Trophoblast cell (in vitro differentiated cells and primary cell): ENCODE data around the gene DOCK10.
"Not testable (repeated sequence)": the region's sequence is repeated elsewhere in the genome, so short reads cannot be mapped to it uniquely, and the experiment has no call there.

Source experiments
- DNase-seq, 2 donors: peaks; one replicate each; pipeline ENCODE4 v3.0.0-alpha.2; 2016
- H2AFZ ChIP-seq: 2 replicates; pipeline ENCODE4 v1.6.1; 2013; ENCODE audit warnings: low read length, moderate library complexity, mild to moderate bottlenecking; ENCODE audit not compliant: insufficient read depth, poor library complexity
- H2AK5ac ChIP-seq: 2 replicates; pipeline ENCODE4 v1.6.1; 2013; ENCODE audit warnings: mild to moderate bottlenecking, low read length
- H2BK120ac ChIP-seq: 2 replicates; pipeline ENCODE4 v1.6.1; 2013; ENCODE audit warnings: low read length, mild to moderate bottlenecking, moderate library complexity; ENCODE audit not compliant: insufficient read depth, poor library complexity
- H2BK12ac ChIP-seq: 2 replicates; pipeline ENCODE4 v1.6.1; 2013; ENCODE audit warnings: mild to moderate bottlenecking, low read length, moderate library complexity
- H2BK5ac ChIP-seq: 2 replicates; pipeline ENCODE4 v1.6.1; 2013; ENCODE audit warnings: low read length, low read depth, moderate library complexity, mild to moderate bottlenecking; ENCODE audit not compliant: poor library complexity
- H3K14ac ChIP-seq: 2 replicates; pipeline ENCODE4 v1.6.1; 2013; ENCODE audit warnings: mild to moderate bottlenecking, low read length
- H3K18ac ChIP-seq: 2 replicates; pipeline ENCODE4 v1.6.1; 2013; ENCODE audit warnings: mild to moderate bottlenecking, low read length
- H3K23ac ChIP-seq: 2 replicates; pipeline ENCODE4 v1.6.1; 2013; ENCODE audit warnings: low read length
- H3K27ac ChIP-seq: 2 replicates; pipeline ENCODE4 v1.5.1; 2013; ENCODE audit warnings: low read depth, mild to moderate bottlenecking, inconsistent platforms, low read length, moderate library complexity
- H3K27me3 ChIP-seq: 2 replicates; pipeline ENCODE4 v1.6.1; 2013; ENCODE audit warnings: inconsistent platforms, mild to moderate bottlenecking, low read length, moderate library complexity; ENCODE audit not compliant: insufficient read depth
- H3K36me3 ChIP-seq, 2 experiments: 1 replicate in 1 of 2; 2 replicates in 1 of 2; pipeline ENCODE4 v1.6.1; 2013; ENCODE audit warnings: low read length in 2 of 2, mild to moderate bottlenecking in 2 of 2, moderate library complexity in 1 of 2; ENCODE audit not compliant: insufficient read depth in 2 of 2, control insufficient read depth in 1 of 2
- H3K4ac ChIP-seq: 2 replicates; pipeline ENCODE4 v1.6.1; 2013; ENCODE audit warnings: low read depth, mild to moderate bottlenecking, low read length, moderate library complexity
- H3K4me1 ChIP-seq, 2 experiments: 1 replicate in 1 of 2; 2 replicates in 1 of 2; pipeline ENCODE4 v1.6.1; 2013; ENCODE audit warnings: low read length in 2 of 2, mild to moderate bottlenecking in 2 of 2, moderate library complexity in 1 of 2; ENCODE audit not compliant: insufficient read depth in 2 of 2, control insufficient read depth in 1 of 2
- H3K4me2 ChIP-seq: 2 replicates; pipeline ENCODE4 v1.6.1; 2013; ENCODE audit warnings: inconsistent platforms, mild to moderate bottlenecking, low read length, moderate library complexity
- H3K4me3 ChIP-seq: 2 replicates; pipeline ENCODE4 v1.5.1; 2013; ENCODE audit warnings: mild to moderate bottlenecking, low read depth, low read length, inconsistent platforms
- H3K79me1 ChIP-seq: one replicate; pipeline ENCODE4 v1.6.1; 2013; ENCODE audit warnings: low read length
- H3K79me2 ChIP-seq: 2 replicates; pipeline ENCODE4 v1.6.1; 2013; ENCODE audit warnings: low read length, mild to moderate bottlenecking; ENCODE audit not compliant: control insufficient read depth, insufficient read depth, poor library complexity
- H3K9ac ChIP-seq: 2 replicates; pipeline ENCODE4 v1.6.1; 2013; ENCODE audit warnings: mild to moderate bottlenecking, low read length
- H3K9me3 ChIP-seq: 2 replicates; pipeline ENCODE4 v1.6.1; 2013; ENCODE audit warnings: low read depth, mild to moderate bottlenecking, control low read depth, inconsistent platforms, low read length; ENCODE audit not compliant: insufficient read depth
- H4K12ac ChIP-seq: 2 replicates; pipeline ENCODE4 v1.6.1; 2013; ENCODE audit warnings: low read depth, mild to moderate bottlenecking, low read length, moderate library complexity
- H4K8ac ChIP-seq: 2 replicates; pipeline ENCODE4 v1.6.1; 2013; ENCODE audit warnings: low read depth, mild to moderate bottlenecking, low read length, moderate library complexity
- H4K91ac ChIP-seq: one replicate; pipeline ENCODE4 v1.6.1; 2013; ENCODE audit warnings: low read depth, mild to moderate bottlenecking, low read length, moderate library complexity
- WGBS: extraction: QIAGEN DNeasy Blood & Tissue Kit; methylation state at CpG from one replicate; pipeline ENCODE4 v1.1.7; 2013; ENCODE audit warnings: missing lambda C conversion rate; ENCODE audit not compliant: insufficient read length, insufficient coverage; ENCODE audit errors: extremely low coverage; 5-methylcytosine and 5-hydroxymethylcytosine counted together

DOCK10 gene

DNA sequence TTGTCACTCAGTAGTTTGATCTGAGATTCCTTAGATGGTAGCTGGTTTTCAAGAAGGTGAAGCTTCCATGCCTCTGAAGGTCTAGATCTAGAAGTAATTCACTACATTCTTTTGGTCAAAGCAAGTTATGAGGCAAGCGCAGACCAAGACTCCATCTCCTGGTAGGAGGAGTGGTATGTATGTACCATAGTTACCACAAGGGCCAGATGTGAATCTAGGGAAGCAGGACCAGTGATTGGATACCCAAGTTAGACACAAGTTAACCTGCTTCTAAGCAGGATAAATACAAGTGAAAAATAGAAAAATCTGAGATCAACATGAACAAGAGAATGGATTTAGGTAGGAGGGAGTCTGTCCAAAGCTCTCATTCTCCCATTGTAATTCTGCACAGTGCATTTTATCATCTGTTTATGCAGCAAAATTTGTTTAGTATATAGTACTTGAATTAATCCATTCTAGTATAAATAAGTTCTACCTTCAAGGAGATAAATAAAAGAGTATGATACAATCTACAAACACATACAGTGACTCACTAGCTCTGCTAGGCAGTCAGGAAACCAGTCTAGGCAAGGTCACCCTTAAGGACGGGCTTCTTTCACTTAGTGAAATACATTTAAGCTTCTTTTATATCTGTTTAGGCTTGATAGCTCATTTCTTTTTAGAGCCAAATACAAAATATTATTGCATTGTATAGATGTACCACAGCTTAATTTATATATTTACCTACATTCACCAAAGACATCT lies 14.2 kb upstream of the DOCK10 start:
- Histone ChIP-seq H2AK5ac (no peak overlapping the region), H3K79me1 (no peaks in the 10 kb centered on the region), H3K4me2 (no peak overlapping the region), H4K91ac (no peak overlapping the region), H3K27ac (no peak overlapping the region), H3K9me3 (no peaks in the 10 kb centered on the region), H3K79me2 (no peaks in the 10 kb centered on the region), H3K9ac (no peak overlapping the region), H4K12ac (no peak overlapping the region), H2AFZ (no peak overlapping the region), H3K4me1 (no peaks in the 10 kb centered on the region), H3K27me3 (no peaks in the 10 kb centered on the region), H2BK5ac (no peak overlapping the region), H2BK120ac (no peak overlapping the region), H3K4ac (no peak overlapping the region), H3K4me3 (no peak overlapping the region), H2BK12ac (no peak overlapping the region), H3K14ac (no peak overlapping the region), H3K36me3 (no peaks in the 10 kb centered on the region), H3K23ac (no peak overlapping the region), H4K8ac (no peak overlapping the region), H3K18ac (no peak overlapping the region)
- WGBS, result no CpG with 5 or more reads among the region's 2 CpGs
- DNase-seq, result no peak

DNA sequence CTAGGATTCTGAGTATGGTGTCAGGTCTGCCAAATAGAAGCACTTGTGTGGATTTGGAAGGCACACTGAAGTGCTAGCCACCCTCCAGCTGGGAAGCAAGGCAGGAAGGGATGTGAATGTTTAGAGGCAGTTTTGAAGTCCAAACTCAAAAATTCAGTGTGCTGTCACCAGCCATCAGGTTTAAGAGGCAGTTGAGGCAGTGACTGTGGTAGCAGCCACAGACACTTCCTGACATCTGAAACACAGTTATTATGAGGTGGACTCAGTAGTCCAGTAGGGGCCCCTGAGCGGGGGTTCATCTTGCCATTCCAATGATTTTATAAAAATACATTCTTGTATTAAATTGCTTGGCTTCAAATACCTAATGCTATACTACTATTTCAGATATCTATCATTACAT lies 13.4 kb upstream of the DOCK10 start:
- Histone ChIP-seq H2BK120ac (no peak overlapping the region), H3K4me2 (no peak overlapping the region), H3K36me3 (no peaks in the 10 kb centered on the region), H4K91ac (no peak overlapping the region), H3K4me3 (no peak overlapping the region), H2BK12ac (no peak overlapping the region), H3K79me2 (no peaks in the 10 kb centered on the region), H2AK5ac (no peak overlapping the region), H3K9me3 (no peaks in the 10 kb centered on the region), H3K14ac (no peak overlapping the region), H2AFZ (no peak overlapping the region), H4K8ac (no peak overlapping the region), H3K4ac (no peak overlapping the region), H3K4me1 (no peaks in the 10 kb centered on the region), H3K23ac (no peak overlapping the region), H3K9ac (no peak overlapping the region), H2BK5ac (no peak overlapping the region), H3K27ac (no peak overlapping the region), H3K79me1 (no peaks in the 10 kb centered on the region), H3K18ac (no peak overlapping the region), H4K12ac (no peak overlapping the region), H3K27me3 (no peaks in the 10 kb centered on the region)
- no peak for DNase-seq
- WGBS, result no CpG with 5 or more reads among the region's 1 CpG

DNA sequence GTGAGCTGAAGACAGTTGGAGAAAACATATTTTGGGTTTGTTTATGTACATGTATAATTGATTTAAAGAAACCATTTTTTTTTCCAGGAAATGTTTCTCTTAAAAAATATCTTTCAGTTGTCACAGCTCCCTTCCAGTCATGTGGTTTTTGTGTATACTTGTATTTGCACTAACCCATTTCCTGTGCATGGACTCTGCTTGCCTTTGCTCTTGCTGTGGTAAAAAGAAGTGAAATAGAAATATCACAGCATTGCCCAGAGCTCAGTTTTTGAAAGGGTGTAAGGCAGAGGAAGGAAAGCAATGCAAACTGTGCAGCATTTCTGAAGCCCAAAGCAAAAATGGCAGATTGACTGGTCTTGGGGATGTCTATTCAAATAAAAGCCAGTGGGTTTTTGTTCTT lies 10.4 kb upstream of the DOCK10 start:
- Histone ChIP-seq H3K4me3 (no peak overlapping the region), H3K4me1 (no peaks in the 10 kb centered on the region), H3K9ac (no peak overlapping the region), H4K12ac (no peak overlapping the region), H3K79me2 (no peaks in the 10 kb centered on the region), H3K18ac (no peak overlapping the region), H4K91ac (no peak overlapping the region), H4K8ac (no peak overlapping the region), H2AK5ac (no peak overlapping the region), H3K4me2 (no peak overlapping the region), H3K27me3 (no peaks in the 10 kb centered on the region), H2BK12ac (no peak overlapping the region), H3K14ac (no peak overlapping the region), H3K79me1 (no peaks in the 10 kb centered on the region), H2BK5ac (no peak overlapping the region), H3K27ac (no peak overlapping the region), H3K4ac (no peak overlapping the region), H3K23ac (no peak overlapping the region), H3K9me3 (no peaks in the 10 kb centered on the region), H2BK120ac (no peak overlapping the region), H2AFZ (no peak overlapping the region), H3K36me3 (no peaks in the 10 kb centered on the region)
- no peak for DNase-seq

DNA sequence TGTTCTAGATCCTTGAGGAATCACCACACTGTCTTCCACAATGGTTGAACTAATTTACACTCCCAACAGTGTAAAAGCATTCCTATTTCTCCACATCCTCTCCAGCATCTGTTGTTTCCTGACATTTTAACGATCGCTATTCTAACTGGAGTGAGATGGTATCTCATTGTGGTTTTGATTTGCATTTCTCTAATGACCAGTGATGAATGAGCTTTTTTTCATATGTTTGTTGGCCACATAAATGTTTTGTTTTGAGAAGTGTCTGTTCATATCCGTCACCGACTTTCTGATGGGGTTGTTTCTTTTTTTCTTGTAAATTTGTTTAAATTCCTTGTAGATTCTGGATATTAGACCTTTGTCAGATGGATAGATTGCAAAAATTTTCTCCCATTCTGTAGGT lies 5.2 kb upstream of the DOCK10 start:
- not testable (repeated sequence) for DNase-seq, H4K91ac ChIP-seq, H3K79me1 ChIP-seq, H3K4me1 ChIP-seq, H3K36me3 ChIP-seq, H3K14ac ChIP-seq, H2AK5ac ChIP-seq, H3K79me2 ChIP-seq, H2BK12ac ChIP-seq, H3K18ac ChIP-seq, H4K12ac ChIP-seq, H3K9ac ChIP-seq, H3K4me3 ChIP-seq, H2BK5ac ChIP-seq, H3K9me3 ChIP-seq, H3K27ac ChIP-seq, H3K4ac ChIP-seq, H3K23ac ChIP-seq, H2BK120ac ChIP-seq, H2AFZ ChIP-seq, H4K8ac ChIP-seq, H3K4me2 ChIP-seq
- peaks cover 20% of the 10 kb centered on the region for H3K27me3 ChIP-seq
- WGBS, result no CpG with 5 or more reads among the region's 4 CpGs
